Coronary artery (tissue), 2 donors: ENCODE results near the gene DSP.

Experiments
- DNase-seq: peaks from one replicate; pipeline ENCODE4 v3.0.0-alpha.2; 2017; ENCODE audit warnings: low spot score
- H3K27ac ChIP-seq, 2 donors: fragments of 200-600 bp; sonication (generic); one replicate each; pipeline ENCODE4 v1.5.1; 2016 to 2019
- H3K4me3 ChIP-seq: fragments of 200-600 bp; sonication (generic); 2 replicates; pipeline ENCODE4 v1.5.1; 2016; ENCODE audit warnings: mild to moderate bottlenecking, moderate library complexity
- TF ChIP-seq, protein P1 (sequence below): fragments of 200-600 bp; sonication (generic); IDR thresholded peaks from one replicate; pipeline ENCODE4 v1.5.1; 2019; ENCODE audit warnings: antibody characterized with exemption

Gene DSP

DNA sequence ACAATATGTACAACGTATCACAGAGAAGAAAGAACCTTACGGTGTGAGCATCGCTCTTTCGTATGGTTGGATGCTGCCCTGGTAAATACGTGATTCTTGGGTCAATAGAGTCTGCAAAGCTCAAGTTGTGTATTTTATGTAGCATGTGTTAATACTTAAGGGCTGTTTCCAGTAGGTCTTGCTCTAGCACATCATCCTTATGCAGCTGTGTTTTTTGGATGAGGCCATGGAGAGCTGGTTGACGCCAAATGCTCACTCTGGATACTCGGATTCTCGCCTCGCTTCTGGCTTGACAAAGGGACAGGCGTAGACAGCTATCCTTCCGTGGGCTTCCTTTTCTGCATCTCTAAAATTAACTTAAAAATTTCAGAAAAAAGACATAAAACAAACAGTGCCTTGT, 87.4 kb downstream of the DSP start:
- Histone ChIP-seq H3K27ac (no peak overlapping the region), H3K4me3 (no peak overlapping the region)
- DNase-seq, result no peak
- TF ChIP-seq, protein P1, sequence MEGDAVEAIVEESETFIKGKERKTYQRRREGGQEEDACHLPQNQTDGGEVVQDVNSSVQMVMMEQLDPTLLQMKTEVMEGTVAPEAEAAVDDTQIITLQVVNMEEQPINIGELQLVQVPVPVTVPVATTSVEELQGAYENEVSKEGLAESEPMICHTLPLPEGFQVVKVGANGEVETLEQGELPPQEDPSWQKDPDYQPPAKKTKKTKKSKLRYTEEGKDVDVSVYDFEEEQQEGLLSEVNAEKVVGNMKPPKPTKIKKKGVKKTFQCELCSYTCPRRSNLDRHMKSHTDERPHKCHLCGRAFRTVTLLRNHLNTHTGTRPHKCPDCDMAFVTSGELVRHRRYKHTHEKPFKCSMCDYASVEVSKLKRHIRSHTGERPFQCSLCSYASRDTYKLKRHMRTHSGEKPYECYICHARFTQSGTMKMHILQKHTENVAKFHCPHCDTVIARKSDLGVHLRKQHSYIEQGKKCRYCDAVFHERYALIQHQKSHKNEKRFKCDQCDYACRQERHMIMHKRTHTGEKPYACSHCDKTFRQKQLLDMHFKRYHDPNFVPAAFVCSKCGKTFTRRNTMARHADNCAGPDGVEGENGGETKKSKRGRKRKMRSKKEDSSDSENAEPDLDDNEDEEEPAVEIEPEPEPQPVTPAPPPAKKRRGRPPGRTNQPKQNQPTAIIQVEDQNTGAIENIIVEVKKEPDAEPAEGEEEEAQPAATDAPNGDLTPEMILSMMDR, result no peak

DNA sequence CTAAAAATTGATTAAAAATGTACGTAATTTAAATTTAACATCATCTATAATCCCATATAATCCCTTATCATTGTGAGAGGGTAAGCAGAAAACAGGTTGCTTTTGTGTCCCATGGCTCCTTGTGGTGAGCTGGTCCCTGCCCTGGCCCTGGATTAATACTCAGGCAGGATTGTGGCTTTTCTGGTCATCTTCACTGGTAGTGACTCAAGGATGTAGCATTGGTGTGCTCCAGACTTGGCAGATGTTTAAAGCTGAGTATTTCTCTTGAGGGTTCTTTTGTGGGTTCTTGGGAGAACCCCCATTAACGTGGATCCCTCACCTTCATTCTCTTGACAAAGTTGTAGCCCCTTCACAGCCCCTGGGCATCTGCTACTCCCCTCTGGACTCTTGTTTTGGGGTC, 87.8 kb downstream of the DSP start:
- TF ChIP-seq, protein P1, result no peak
- Histone ChIP-seq H3K27ac (no peak overlapping the region), H3K4me3 (no peak overlapping the region)
- no peak for DNase-seq

DNA sequence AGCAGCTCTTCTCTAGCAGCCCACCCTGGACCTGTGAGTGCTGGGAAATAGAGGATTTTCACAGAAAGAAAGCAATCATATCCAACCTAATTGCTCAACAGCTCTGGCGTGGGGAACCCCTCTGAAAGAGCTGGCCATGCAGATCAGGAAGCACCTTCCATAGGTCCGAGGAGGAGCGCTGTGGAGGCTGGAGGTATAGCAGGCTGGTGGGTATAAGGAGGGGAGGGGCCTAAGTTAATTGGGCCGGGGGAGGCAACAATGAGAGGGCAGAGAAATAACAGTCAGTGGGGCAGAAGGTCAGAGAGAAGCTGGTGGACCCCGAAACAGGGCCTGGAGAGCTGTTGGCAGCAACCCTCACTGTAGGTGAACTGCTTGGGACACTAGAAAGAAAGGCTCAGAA, 89.3 kb downstream of the DSP start:
- TF ChIP-seq, protein P1, result no peak
- no peak overlapping the region for H3K27ac ChIP-seq
- H3K4me3 ChIP-seq, result no peak overlapping the region
- no peak for DNase-seq

DNA sequence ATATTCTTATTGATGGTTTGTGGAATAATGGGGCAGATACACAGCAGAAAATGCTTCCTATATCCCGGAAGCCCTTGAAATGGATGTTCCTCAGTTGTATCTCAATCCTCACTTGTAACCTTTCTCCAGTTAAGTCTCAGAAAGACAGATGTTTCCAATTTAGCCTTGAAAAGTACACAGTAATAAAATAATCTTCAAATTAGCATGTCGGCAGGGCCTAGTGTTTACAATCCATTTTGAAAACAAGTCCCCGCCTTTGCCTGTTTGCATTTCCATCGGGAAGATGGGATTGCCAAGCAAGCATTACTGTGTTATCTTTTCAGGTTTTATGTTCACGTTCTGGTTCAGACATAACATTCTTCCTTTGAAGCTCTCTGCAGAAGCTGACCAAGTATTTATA, 90.0 kb downstream of the DSP start:
- TF ChIP-seq, protein P1, result no peak
- Histone ChIP-seq H3K4me3 (no peak overlapping the region), H3K27ac (no peak overlapping the region)
- DNase-seq, result no peak

DNA sequence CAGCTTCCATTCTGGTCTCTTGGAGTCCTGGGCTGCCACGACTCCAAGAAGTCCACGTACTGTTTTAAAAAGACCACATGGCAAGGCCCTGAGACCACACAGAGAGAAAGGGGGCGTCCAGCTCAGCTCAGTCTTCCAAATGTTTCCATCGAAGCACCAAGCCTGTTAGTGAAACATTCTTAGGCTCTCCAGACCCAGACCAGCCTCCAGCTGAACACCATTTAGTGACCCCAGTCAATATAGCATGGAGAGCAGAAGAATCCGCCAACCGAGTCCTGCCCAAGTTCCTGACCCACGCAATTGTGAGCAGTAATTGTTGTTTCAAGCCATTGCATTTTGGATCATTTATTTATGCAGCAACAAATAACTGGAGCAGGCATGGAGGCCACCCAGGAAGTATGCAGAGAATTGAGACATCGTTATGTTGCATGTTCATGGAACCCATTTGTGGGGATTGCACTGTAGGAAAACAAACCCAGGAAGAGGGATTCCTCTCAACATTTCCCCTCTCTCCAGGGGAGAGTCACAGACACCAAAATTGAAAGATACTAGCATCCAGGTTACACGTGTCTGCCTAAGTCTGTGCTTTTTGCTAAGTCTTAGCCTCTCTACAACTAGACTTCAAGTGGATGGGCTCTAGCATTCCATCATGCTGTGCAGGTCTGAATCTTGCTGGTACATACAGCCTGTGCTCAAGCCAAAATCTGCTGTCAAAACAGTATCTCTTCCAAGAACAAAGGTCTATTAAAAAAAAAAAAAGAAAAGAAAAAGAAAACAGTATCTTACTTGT, 91.2 kb downstream of the DSP start:
- no peak overlapping the region for H3K4me3 ChIP-seq
- TF ChIP-seq, protein P1, result no peak
- no peak for DNase-seq
- H3K27ac ChIP-seq, result no peak overlapping the region

DNA sequence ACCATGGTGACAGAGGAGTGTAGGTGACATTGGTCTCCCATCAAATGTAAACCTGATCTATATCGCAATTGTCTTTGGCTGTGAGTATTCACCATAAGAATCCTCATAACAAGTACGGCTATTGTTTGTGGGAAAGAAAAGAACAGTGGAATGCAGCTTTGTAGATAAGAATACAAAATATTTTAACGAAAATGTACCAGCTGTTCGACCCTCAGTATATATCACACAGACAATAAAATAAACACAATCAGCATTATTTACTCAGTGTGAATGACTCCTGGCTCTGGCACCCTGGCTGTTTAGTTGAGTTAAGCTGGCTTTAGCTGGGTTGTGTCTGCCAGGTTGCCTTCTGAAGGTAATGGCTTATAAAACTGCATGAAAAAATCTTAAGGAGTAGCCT, 91.9 kb downstream of the DSP start:
- H3K27ac ChIP-seq, result no peak overlapping the region
- DNase-seq, result no peak
- H3K4me3 ChIP-seq, result no peak overlapping the region
- TF ChIP-seq, protein P1, result no peak

DNA sequence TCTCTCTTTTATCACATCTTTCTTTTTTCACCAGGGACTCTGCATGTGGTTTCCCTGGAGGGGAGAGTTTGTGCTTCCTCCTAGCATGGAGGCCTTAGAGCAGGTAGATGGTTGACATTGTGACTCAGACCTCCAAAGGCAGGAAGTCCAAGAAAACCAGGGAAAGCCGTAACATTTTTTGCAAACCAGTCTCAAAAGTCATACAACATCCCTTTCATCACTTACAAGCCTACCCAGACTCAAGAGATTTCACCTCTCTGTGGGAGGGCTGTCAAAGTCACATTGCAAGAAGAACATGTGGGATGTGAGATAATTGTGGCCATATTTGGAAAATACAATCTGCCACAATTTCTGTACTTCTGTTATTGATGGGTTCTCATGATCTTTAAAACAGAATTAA, 94.7 kb downstream of the DSP start:
- Histone ChIP-seq H3K27ac (no peak overlapping the region), H3K4me3 (no peak overlapping the region)
- no peak for DNase-seq
- TF ChIP-seq, protein P1, result no peak
